ENCODE data around the gene CHDH.

CHDH gene

GRCh38 chr3:53846851-53847155 is 584 bp upstream of the CHDH start:
- DNase-seq = no peak

GRCh38 chr3:53845881-53846133 is 412 bp downstream of the CHDH start:
- DNase-seq = no peak

- no peak for DNase-seq
Observed at GRCh38 chr3:53845103-53845880, 927 bp downstream of the CHDH start.

GRCh38 chr3:53844262-53845102 is 1.7 kb downstream of the CHDH start:
- no peak for DNase-seq

- no peak for DNase-seq
Observed at GRCh38 chr3:53843195-53844177, 2.7 kb downstream of the CHDH start.

GRCh38 chr3:53842436-53843194 is 3.6 kb downstream of the CHDH start:
- DNase-seq = no peak

GRCh38 chr3:53841296-53841695 is 4.9 kb downstream of the CHDH start:
- no peak for DNase-seq

- no peak for DNase-seq
Observed at GRCh38 chr3:53837331-53837730, 8.9 kb downstream of the CHDH start.

GRCh38 chr3:53836084-53836872 is 9.9 kb downstream of the CHDH start:
- DNase-seq = no peak

- DNase-seq = no peak
Observed at GRCh38 chr3:53835257-53835656, 11.0 kb downstream of the CHDH start.

- no peak for DNase-seq
Observed at GRCh38 chr3:53834429-53835095, 11.7 kb downstream of the CHDH start.

- DNase-seq = no peak
Observed at GRCh38 chr3:53833700-53834099, 12.5 kb downstream of the CHDH start.

GRCh38 chr3:53833053-53833645 is 13.1 kb downstream of the CHDH start:
- no peak for DNase-seq

- no peak for DNase-seq
Observed at GRCh38 chr3:53830944-53831343, 15.3 kb downstream of the CHDH start.

GRCh38 chr3:53829605-53830004 is 16.6 kb downstream of the CHDH start:
- no peak for DNase-seq

- DNase-seq = no peak
Observed at GRCh38 chr3:53828581-53828980, 17.6 kb downstream of the CHDH start.

GRCh38 chr3:53826048-53826447 is 20.2 kb downstream of the CHDH start:
- DNase-seq = no peak

GRCh38 chr3:53824795-53825194 is 21.4 kb downstream of the CHDH start:
- DNase-seq = no peak

GRCh38 chr3:53823956-53824657 is 22.1 kb downstream of the CHDH start:
- DNase-seq = no peak
